Upper lobe of left lung (tissue), 4 donors: ENCODE data around the gene LAMA5.

Experiments used
- CTCF ChIP-seq, 6 experiments: fragments of 450-650 bp in 4 of 6; fragments of 200-600 bp in 2 of 6; sonication (generic) in 2 of 6; IDR thresholded peaks; one replicate each; pipeline ENCODE4 v1.5.1; 2016 to 2019; ENCODE audit warnings: antibody characterized with exemption in 6 of 6
- EP300 ChIP-seq, 4 donors: sonication (generic); formaldehyde crosslinking; IDR thresholded peaks; one replicate each; pipeline ENCODE4 v1.5.1; 2017; ENCODE audit warnings: antibody characterized with exemption in 4 of 4, control low read depth in 2 of 4
- POLR2A ChIP-seq, 4 donors: fragments of 450-650 bp; IDR thresholded peaks; one replicate each; pipeline ENCODE4 v1.5.1; 2016 to 2017; ENCODE audit warnings: antibody characterized with exemption in 4 of 4, mild to moderate bottlenecking in 2 of 4
- POLR2AphosphoS5 ChIP-seq, 2 donors: sonication (generic); formaldehyde crosslinking; IDR thresholded peaks; one replicate each; pipeline ENCODE4 v1.5.1; 2017; ENCODE audit warnings: antibody characterized with exemption in 2 of 2

GRCh38 chr20:62321975-62322374 is 45.1 kb downstream of the LAMA5 start:
- TF ChIP-seq POLR2A (IDR thresholded peaks at IDR 0.05) = no peak
- no peak for TF ChIP-seq EP300 (IDR thresholded peaks at IDR 0.05)
- TF ChIP-seq CTCF (IDR thresholded peaks at IDR 0.05) = no peak
- no peak for TF ChIP-seq POLR2AphosphoS5 (IDR thresholded peaks at IDR 0.05)
